Kidney (tissue), 14 donors: ENCODE data around the gene GZMM. TPM values are rescaled to one million over a fixed set of nuclear protein-coding genes. Genes with fewer than 3 reads are reported as not detected.

Experiments
- DNase-seq, 5 donors: peaks; one replicate each; pipeline ENCODE4 v3.0.0-alpha.2; 2013 to 2020
- FAIRE-seq: peaks from 2 replicates; lab custom pipeline; 2012; peaks lifted over from hg19 to GRCh38; lab: Jason Lieb, UNC
- H3K27ac ChIP-seq, 2 donors: one replicate each; pipeline ENCODE4 v1.7.0; 2013; ENCODE audit warnings: low read depth in 2 of 2, low read length in 2 of 2, inconsistent platforms in 1 of 2
- H3K27me3 ChIP-seq: one replicate; pipeline ENCODE4 v1.7.1; 2013; ENCODE audit warnings: low read length, inconsistent platforms; ENCODE audit not compliant: control insufficient read depth, insufficient read depth
- H3K36me3 ChIP-seq, 3 donors: one replicate each; pipeline versions ENCODE4 v1.7.0 to v1.7.1; 2013; ENCODE audit warnings: low read length in 3 of 3, control low read depth in 1 of 3, inconsistent platforms in 1 of 3; ENCODE audit not compliant: insufficient read depth in 3 of 3, control insufficient read depth in 2 of 3
- H3K4me1 ChIP-seq, 3 donors: one replicate each; pipeline versions ENCODE4 v1.7.0 to v1.7.1; 2013; ENCODE audit warnings: low read length in 3 of 3, inconsistent platforms in 1 of 3, low read depth in 1 of 3; ENCODE audit not compliant: control insufficient read depth in 2 of 3, insufficient read depth in 2 of 3
- H3K4me3 ChIP-seq, 3 donors: one replicate each; pipeline versions ENCODE4 v1.7.0 to v1.8.1; 2013; ENCODE audit warnings: low read length in 3 of 3, control low read depth in 1 of 3, inconsistent platforms in 1 of 3
- H3K9ac ChIP-seq, 3 donors: one replicate each; pipeline versions ENCODE4 v1.7.0 to v1.7.1; 2013; ENCODE audit warnings: low read length in 3 of 3, control low read depth in 1 of 3, inconsistent platforms in 1 of 3
- H3K9me3 ChIP-seq, 3 donors: one replicate each; pipeline versions ENCODE4 v1.7.0 to v1.7.1; 2013; ENCODE audit warnings: low read length in 3 of 3, control low read depth in 1 of 3, inconsistent platforms in 1 of 3; ENCODE audit not compliant: control insufficient read depth in 2 of 3, insufficient read depth in 1 of 3
- CTCF ChIP-seq: IDR thresholded peaks from 3 replicates; pipeline ENCODE4 v1.5.1; 2012; ENCODE audit warnings: mild to moderate bottlenecking, moderate library complexity, borderline replicate concordance; ENCODE audit not compliant: insufficient read depth; ENCODE audit errors: extremely low read depth
- intact Hi-C: fragments of 100-400 bp; cut with DNase I; formaldehyde crosslinking; loops from one replicate; pipeline ENCODE4 v1.11.1; 2022
- polyA plus RNA-seq: library from polyadenylated mRNA; stranded (reverse); fragments of 350-450 nt; fragmentation: Illumina TruSeq; extraction: RNeasy Lipid Tissue Mini Kit (QIAGEN cat#74804); gene quantifications from one replicate; pipeline ENCODE4 v1.2.3, GENCODE V29; 2014; ENCODE audit warnings: low read depth, low replicate concordance; ENCODE audit not compliant: insufficient read depth
- total RNA-seq: library from RNA; stranded (reverse); fragmentation: NEBNext Ultra II Directional; extraction: Animal tissue kit (Norgen Biotek cat#: 25700); gene quantifications from one replicate; pipeline ENCODE4 v1.2.1, GENCODE V29; 2021
- donor health status: control.
- donor health status: control.
- donor health status: control.
- donor health status: control.
- donor health status: control.
- donor health status: DM: yes; HTN: yes; CAD: no.
- donor health status: Normal renal cell carcinoma (clear cell type).

GZMM gene
- total and polyA plus RNA-seq, 2 donors from 2014 or later = 2.8 TPM; not detected in 1

- no peak for FAIRE-seq
Observed at GRCh38 chr19:510606-511100, 33.2 kb upstream of the GZMM start.

GRCh38 chr19:511101-511851, 32.6 kb upstream of the GZMM start:
- Histone ChIP-seq H3K4me1 (peaks cover 0 to 13% (median 3%) of the 10 kb centered on the region in 3 donors), H3K27me3 (no peaks in the 10 kb centered on the region), H3K36me3 (peaks cover 0 to 5% (median 4%) of the 10 kb centered on the region in 3 donors), H3K4me3 (no peak overlapping the region), H3K27ac (no peak overlapping the region), H3K9me3 (no peaks in the 10 kb centered on the region), H3K9ac (no peak overlapping the region)
- TF ChIP-seq CTCF = no peak
- FAIRE-seq (no peak), DNase-seq (peak in 3 of 5 donors; percentile 56 to 79 (median 71))
- intact Hi-C loops = no loop called here

More at GRCh38 chr19:510606-511100, 33.2 kb upstream of the GZMM start:
- H3K36me3 ChIP-seq = peaks cover 0 to 5% (median 4%) of the 10 kb centered on the region in 3 donors
- H3K27me3 ChIP-seq = no peaks in the 10 kb centered on the region
- intact Hi-C loops = no loop called here
- no peak overlapping the region for H3K27ac ChIP-seq
- DNase-seq = peak; percentile 88 to 93 (median 91)
- no peaks in the 10 kb centered on the region for H3K9me3 ChIP-seq
- no peak overlapping the region for H3K9ac ChIP-seq
- H3K4me3 ChIP-seq = no peak overlapping the region
- peak; percentile 66 for TF ChIP-seq CTCF
- peaks cover 0 to 14% (median 3%) of the 10 kb centered on the region in 3 donors for H3K4me1 ChIP-seq

GRCh38 chr19:512547-513365, 31.1 kb upstream of the GZMM start:
- Histone ChIP-seq H3K36me3 (peaks cover 0 to 5% (median 4%) of the 10 kb centered on the region in 3 donors), H3K9ac (no peak overlapping the region), H3K4me1 (peaks cover 3 to 12% (median 7%) of the 10 kb centered on the region in 3 donors), H3K4me3 (no peak overlapping the region), H3K27ac (no peak overlapping the region), H3K9me3 (no peaks in the 10 kb centered on the region), H3K27me3 (no peaks in the 10 kb centered on the region)
- DNase-seq = peak in 3 of 5 donors; percentile 59 to 84 (median 68)
- TF ChIP-seq CTCF = no peak
- FAIRE-seq = no peak
- intact Hi-C loops = no loop called here
